ENCODE measurements around the gene ARHGEF11.

Gene ARHGEF11

DNA sequence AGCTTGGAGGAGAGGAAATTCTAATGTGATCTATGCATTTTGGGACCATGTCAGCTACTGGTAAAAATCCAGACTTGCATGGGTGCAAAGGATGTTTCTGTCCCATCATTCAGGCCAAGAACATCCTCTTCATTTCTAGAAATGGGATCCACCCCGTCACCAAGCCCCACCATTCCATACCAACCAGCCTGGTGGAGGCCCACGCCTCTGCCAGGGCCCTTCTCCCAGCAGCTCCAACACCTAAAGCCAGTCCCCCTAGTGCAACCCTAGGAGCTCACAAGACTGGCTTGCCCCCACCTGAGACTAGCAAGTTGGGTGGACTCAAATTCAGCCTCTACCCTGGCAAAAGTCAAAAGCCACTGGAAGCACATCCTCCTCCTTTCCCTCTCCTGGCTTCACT is 1.9 kb downstream of the ARHGEF11 start:
- H3K27me3 ChIP-seq (ENCODE audit: insufficient read depth, low read depth, severe bottlenecking): no peaks in the 10 kb centered on the region
- H3K36me3 ChIP-seq: peaks cover 13% of the 10 kb centered on the region
- TF ChIP-seq CTCF (IDR thresholded peaks at IDR 0.05; ENCODE audit: low read depth, low read length): no peak
- peak overlapping the region; percentile 87 for H3K4me3 ChIP-seq (ENCODE audit: low read depth, low read length)
- H3K9me3 ChIP-seq (ENCODE audit: severe bottlenecking): no peaks in the 10 kb centered on the region
- no peak overlapping the region for H3K27ac ChIP-seq
- DNase-seq: no peak

GRCh38 chr1:157042846-157043245 is 2.7 kb downstream of the ARHGEF11 start:
- H3K9me3 ChIP-seq (ENCODE audit: severe bottlenecking): no peaks in the 10 kb centered on the region
- H3K4me3 ChIP-seq (ENCODE audit: low read depth, low read length): peak overlapping the region; percentile 0; the same call in 1 of the 2 replicates
- H3K27ac ChIP-seq: no peak overlapping the region
- no peak for DNase-seq
- no peak for TF ChIP-seq CTCF (IDR thresholded peaks at IDR 0.05; ENCODE audit: low read depth, low read length)
- no peaks in the 10 kb centered on the region for H3K27me3 ChIP-seq (ENCODE audit: insufficient read depth, low read depth, severe bottlenecking)
- H3K36me3 ChIP-seq: peaks cover 13% of the 10 kb centered on the region

- Histone ChIP-seq H3K36me3 (peaks cover 19% of the 10 kb centered on the region), H3K27ac (no peak overlapping the region), H3K9me3 (ENCODE audit: severe bottlenecking) (no peaks in the 10 kb centered on the region), H3K4me3 (ENCODE audit: low read depth, low read length) (no peak overlapping the region), H3K27me3 (ENCODE audit: insufficient read depth, low read depth, severe bottlenecking) (no peaks in the 10 kb centered on the region)
- no peak for TF ChIP-seq CTCF (IDR thresholded peaks at IDR 0.05; ENCODE audit: low read depth, low read length)
- DNase-seq: no peak
Measured at GRCh38 chr1:157040802-157041201, 4.7 kb downstream of the ARHGEF11 start.

- Histone ChIP-seq H3K9me3 (ENCODE audit: severe bottlenecking) (no peaks in the 10 kb centered on the region), H3K4me3 (ENCODE audit: low read depth, low read length) (no peak overlapping the region), H3K27me3 (ENCODE audit: insufficient read depth, low read depth, severe bottlenecking) (no peaks in the 10 kb centered on the region), H3K27ac (no peak overlapping the region), H3K36me3 (peaks cover 5% of the 10 kb centered on the region)
- DNase-seq: no peak
- no peak for TF ChIP-seq CTCF (IDR thresholded peaks at IDR 0.05; ENCODE audit: low read depth, low read length)
Measured at GRCh38 chr1:157035121-157035520, 10.4 kb downstream of the ARHGEF11 start.

DNA sequence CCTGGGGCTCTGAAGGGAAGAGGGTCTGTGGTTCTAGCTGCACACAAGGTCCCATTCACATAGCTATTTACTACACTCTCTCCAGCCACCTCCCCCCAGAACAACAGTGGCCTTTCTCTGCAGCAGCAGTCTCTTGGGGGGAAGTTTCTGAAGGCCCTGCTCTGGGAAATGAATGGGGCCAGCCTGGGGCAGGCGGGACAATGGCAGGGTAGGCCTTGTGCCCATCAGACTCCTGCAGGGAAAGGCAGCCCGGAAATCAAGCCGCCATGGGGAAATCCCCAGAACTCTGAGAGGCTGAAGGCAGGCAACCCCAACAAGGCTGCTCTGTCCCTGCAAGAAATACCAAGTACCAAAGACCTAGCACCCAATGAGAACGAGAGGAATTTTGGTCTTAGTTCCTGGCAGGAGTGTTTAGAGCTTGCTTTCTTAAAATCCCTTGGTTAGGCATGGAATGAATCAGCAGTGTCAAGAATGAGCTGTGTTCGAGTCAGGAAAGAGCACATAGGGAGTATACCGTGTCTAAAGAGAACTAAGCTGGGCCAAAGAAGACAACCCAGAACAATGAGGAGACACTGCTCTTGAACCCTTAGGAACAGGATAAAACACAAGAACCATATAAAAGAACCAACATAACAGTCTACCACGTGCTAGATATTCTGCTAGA is 11.3 kb downstream of the ARHGEF11 start:
- no peak for TF ChIP-seq CTCF (IDR thresholded peaks at IDR 0.05; ENCODE audit: low read depth, low read length)
- H3K27ac ChIP-seq: peak overlapping the region; percentile 10; the same call in 1 of the 2 replicates
- no peaks in the 10 kb centered on the region for H3K9me3 ChIP-seq (ENCODE audit: severe bottlenecking)
- no peak overlapping the region for H3K4me3 ChIP-seq (ENCODE audit: low read depth, low read length)
- H3K27me3 ChIP-seq (ENCODE audit: insufficient read depth, low read depth, severe bottlenecking): no peaks in the 10 kb centered on the region
- no peak for DNase-seq
- peaks cover 5% of the 10 kb centered on the region for H3K36me3 ChIP-seq

DNA sequence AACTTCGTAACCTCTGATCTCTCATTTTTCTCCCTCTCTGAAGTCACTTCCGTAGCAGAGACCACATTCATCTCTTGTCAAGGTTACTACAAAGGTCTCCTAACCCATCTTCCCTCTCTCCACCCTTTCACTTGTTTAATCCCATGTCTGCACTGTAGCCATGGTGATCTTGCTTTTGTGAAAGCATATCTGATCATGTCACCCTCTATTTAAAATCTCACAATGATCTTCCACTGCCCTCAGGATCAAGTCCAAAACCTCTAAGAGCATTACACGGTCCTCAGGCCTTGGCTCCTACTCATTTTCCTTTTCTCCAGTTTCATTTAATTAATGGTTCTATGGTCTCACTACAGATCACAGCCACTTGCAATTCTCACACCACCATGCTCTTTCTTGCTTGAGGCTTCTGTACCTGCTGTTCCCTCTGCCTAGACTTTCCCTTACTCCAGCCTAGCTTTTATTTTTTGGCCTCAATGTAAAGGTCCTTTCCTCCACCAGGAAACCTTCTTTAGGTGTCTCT is 12.1 kb downstream of the ARHGEF11 start:
- H3K27ac ChIP-seq: peak overlapping the region; percentile 10; the same call in 1 of the 2 replicates
- TF ChIP-seq CTCF (IDR thresholded peaks at IDR 0.05; ENCODE audit: low read depth, low read length): no peak
- peaks cover 5% of the 10 kb centered on the region for H3K36me3 ChIP-seq
- peak; percentile 41 for DNase-seq
- H3K4me3 ChIP-seq (ENCODE audit: low read depth, low read length): no peak overlapping the region
- no peaks in the 10 kb centered on the region for H3K9me3 ChIP-seq (ENCODE audit: severe bottlenecking)
- no peaks in the 10 kb centered on the region for H3K27me3 ChIP-seq (ENCODE audit: insufficient read depth, low read depth, severe bottlenecking)
